ENCODE results near the gene ERN2. TPM values are rescaled to one million over a fixed set of nuclear protein-coding genes. Genes with fewer than 3 reads are reported as not detected.

ERN2 gene
- total RNA-seq, 2 donors from 2014 or later = 0.99 to 5.2 TPM

- WGBS, 2 donors = 63 to 71% methylated on average over 14 of the region's 14 CpGs
- intact Hi-C loops (cut with DNase I) = no loop called here
These were observed 70.7 kb downstream of the ERN2 start for GRCh38 chr16:23642246-23642774.

GRCh38 chr16:23640931-23641765 is 71.9 kb downstream of the ERN2 start, which contains the start of the genes DCTN5 and PALB2:
Gene DCTN5 (plus strand): TSS chr16:23641466. CDS start chr16:23641543, 77 bp downstream.
Gene PALB2 (minus strand): TSS chr16:23641310. CDS start chr16:23641157, 153 bp downstream.
- TF ChIP-seq, protein P1, sequence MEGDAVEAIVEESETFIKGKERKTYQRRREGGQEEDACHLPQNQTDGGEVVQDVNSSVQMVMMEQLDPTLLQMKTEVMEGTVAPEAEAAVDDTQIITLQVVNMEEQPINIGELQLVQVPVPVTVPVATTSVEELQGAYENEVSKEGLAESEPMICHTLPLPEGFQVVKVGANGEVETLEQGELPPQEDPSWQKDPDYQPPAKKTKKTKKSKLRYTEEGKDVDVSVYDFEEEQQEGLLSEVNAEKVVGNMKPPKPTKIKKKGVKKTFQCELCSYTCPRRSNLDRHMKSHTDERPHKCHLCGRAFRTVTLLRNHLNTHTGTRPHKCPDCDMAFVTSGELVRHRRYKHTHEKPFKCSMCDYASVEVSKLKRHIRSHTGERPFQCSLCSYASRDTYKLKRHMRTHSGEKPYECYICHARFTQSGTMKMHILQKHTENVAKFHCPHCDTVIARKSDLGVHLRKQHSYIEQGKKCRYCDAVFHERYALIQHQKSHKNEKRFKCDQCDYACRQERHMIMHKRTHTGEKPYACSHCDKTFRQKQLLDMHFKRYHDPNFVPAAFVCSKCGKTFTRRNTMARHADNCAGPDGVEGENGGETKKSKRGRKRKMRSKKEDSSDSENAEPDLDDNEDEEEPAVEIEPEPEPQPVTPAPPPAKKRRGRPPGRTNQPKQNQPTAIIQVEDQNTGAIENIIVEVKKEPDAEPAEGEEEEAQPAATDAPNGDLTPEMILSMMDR (IDR thresholded peaks at IDR 0.05) = peak in 3 of 7 experiments; percentile 8 to 34 (median 11)
- peak in 2 of 3 donors; percentile 58 to 72 for TF ChIP-seq POLR2A (IDR thresholded peaks at IDR 0.05)
- 1% methylated on average over 30 to 64 of the region's 64 CpGs for WGBS, 2 donors
- no peaks in the 10 kb centered on the region for H3K9me3 ChIP-seq
- no peaks in the 10 kb centered on the region for H3K36me3 ChIP-seq (replicated peaks in 1 of 2; ENCODE audit: insufficient read depth in 1 of 2, low read depth in 2 of 2)
- H3K4me3 ChIP-seq = peak within 1 kb of the TSS; percentile 80 to 99
- intact Hi-C loops (cut with DNase I) = no loop called here
- ATAC-seq = peak; percentile 100
- H3K27me3 ChIP-seq = no peaks in the 10 kb centered on the region
- H3K4me1 ChIP-seq = peaks cover 21% of the 10 kb centered on the region
- DNase-seq = peak; percentile 91 to 95 (median 94)
- H3K27ac ChIP-seq = peak within 1 kb of the TSS; percentile 50 to 82 (median 68)

More at GRCh38 chr16:23642246-23642774, 70.7 kb downstream of the ERN2 start:
- Histone ChIP-seq H3K36me3 (replicated peaks in 1 of 2; ENCODE audit: insufficient read depth in 1 of 2, low read depth in 2 of 2) (no peaks in the 10 kb centered on the region), H3K4me1 (peaks cover 21% of the 10 kb centered on the region), H3K27ac (peak overlapping the region in 1 of 4 donors; percentile 55), H3K27me3 (no peaks in the 10 kb centered on the region), H3K9me3 (no peaks in the 10 kb centered on the region), H3K4me3 (peak overlapping the region; percentile 80 to 99)
- no peak for TF ChIP-seq POLR2A (IDR thresholded peaks at IDR 0.05)
- TF ChIP-seq, protein P1 (IDR thresholded peaks at IDR 0.05) = no peak
- DNase-seq = no peak
- ATAC-seq = no peak

DNA sequence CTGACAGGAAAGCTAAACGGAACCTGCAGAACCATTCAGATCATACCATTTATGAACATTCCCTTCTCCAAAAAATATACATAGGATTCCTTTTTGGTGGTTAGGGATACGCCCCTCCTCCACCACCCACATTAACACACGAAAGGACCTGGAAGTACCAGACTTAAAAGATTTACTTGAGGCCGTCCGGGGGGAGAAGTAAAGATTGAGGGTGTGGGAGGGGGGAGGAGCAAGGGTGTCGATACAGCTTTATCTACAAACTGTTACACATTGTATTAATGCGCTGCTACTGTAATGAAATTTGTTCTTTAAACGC is 72.4 kb downstream of the ERN2 start:
- intact Hi-C loops (cut with DNase I) = no loop called here
- H3K9me3 ChIP-seq = no peaks in the 10 kb centered on the region
- 0 to 1% methylated on average over 8 of the region's 8 CpGs for WGBS, 2 donors
- peaks cover 21% of the 10 kb centered on the region for H3K4me1 ChIP-seq
- ATAC-seq = peak; percentile 5
- TF ChIP-seq POLR2A (IDR thresholded peaks at IDR 0.05) = no peak
- TF ChIP-seq, protein P1 (IDR thresholded peaks at IDR 0.05) = no peak
- H3K4me3 ChIP-seq = peak overlapping the region; percentile 80 to 99
- no peak for DNase-seq
- H3K36me3 ChIP-seq (replicated peaks in 1 of 2; ENCODE audit: insufficient read depth in 1 of 2, low read depth in 2 of 2) = peaks cover 0 to 5% of the 10 kb centered on the region in 2 donors
- peak overlapping the region in 2 of 4 donors; percentile 81 to 82 for H3K27ac ChIP-seq
- H3K27me3 ChIP-seq = no peaks in the 10 kb centered on the region

Other genes with a start within 250 kb of the ERN2 start
- gene GGA2, start 202.7 kb downstream of the ERN2 start, total RNA-seq = 10 to 100 TPM; 59.3 to 64.6 TPM
- 10 to 100 TPM; 18.2 to 83.1 TPM for gene EARS2, start 155.9 kb downstream of the ERN2 start, total RNA-seq
- 10 to 100 TPM; 42.0 to 57.0 TPM for gene UBFD1, start 155.5 kb downstream of the ERN2 start, total RNA-seq
- gene NDUFAB1, start 116.9 kb downstream of the ERN2 start, total RNA-seq = 10 to 100 TPM; 16.2 to 42.0 TPM
- 1 to 10 TPM; 4.4 to 7.9 TPM for gene PALB2, start 71.9 kb downstream of the ERN2 start, total RNA-seq
- gene DCTN5, start 71.8 kb downstream of the ERN2 start, total RNA-seq = 10 to 100 TPM; 14.3 to 23.4 TPM
- gene PLK1, start 34.3 kb downstream of the ERN2 start, total RNA-seq = 1 to 10 TPM in 1 of 2 donors, under 1 TPM in 1; 0.52 to 2.3 TPM
- not detected for gene CHP2, start 41.8 kb upstream of the ERN2 start, total RNA-seq
- 10 to 100 TPM in 1 of 2 donors, under 1 TPM in 1; 0.33 to 10.6 TPM for gene PRKCB, start 122.8 kb upstream of the ERN2 start, total RNA-seq

Data from body of pancreas (tissue), 4 donors.